IMR-90 (cell line): ENCODE data around the gene ISLR2. TPM values are rescaled to one million over a fixed set of nuclear protein-coding genes. Genes with fewer than 3 reads are reported as not detected.
A peak's percentile ranks its signal among the peaks of the same experiment; 100 is the strongest.

Experiments used
- ATAC-seq: fragments of 200-7000 bp; cut with Tn5 transposase; 2 replicates; pipeline ENCODE4 v1.9.1; 2020; ENCODE audit warnings: low read depth, mild to moderate bottlenecking, moderate library complexity
- BruUV-seq: library from RNA; stranded (reverse); fragments of 400-500 nt; replicated peaks from 2 replicates; lab custom pipeline; 2021; lab: Mats Ljungman, UMichigan
- CTCF ChIA-PET: fragments of 300-600 bp; formaldehyde crosslinking; extraction: SDS; loops from one replicate; lab custom pipeline; 2021; ENCODE audit warnings: antibody characterized with exemption; lab: Yijun Ruan, JAX
- POLR2A ChIA-PET: fragments of 300-600 bp; sonication (Branson Sonifier 250); formaldehyde crosslinking; loops from one replicate; lab custom pipeline; 2022; ENCODE audit warnings: antibody characterized with exemption; ENCODE audit not compliant: unreplicated experiment; lab: Charles Lee
- DNase-seq: peaks from one replicate; pipeline ENCODE4 v3.0.0; 2013
- H2AFZ ChIP-seq: replicated peaks from 2 replicates; pipeline ENCODE3; 2013; ENCODE audit warnings: low read length, mild to moderate bottlenecking; ENCODE audit not compliant: poor library complexity
- H2AK5ac ChIP-seq: 2 replicates; pipeline ENCODE4 v1.6.1; 2013; ENCODE audit warnings: low read depth, low read length, inconsistent platforms
- H2AK9ac ChIP-seq: replicated peaks from 2 replicates; pipeline ENCODE3; 2013; ENCODE audit warnings: mild to moderate bottlenecking, low read depth, low read length, moderate library complexity; ENCODE audit not compliant: poor library complexity
- H2BK120ac ChIP-seq: 2 replicates; pipeline ENCODE4 v1.6.1; 2013; ENCODE audit warnings: low read depth, low read length, inconsistent platforms
- H2BK15ac ChIP-seq: 3 replicates; pipeline ENCODE4 v1.6.1; 2013; ENCODE audit warnings: low read depth, low read length, inconsistent platforms
- H2BK20ac ChIP-seq: 2 replicates; pipeline ENCODE4 v1.6.1; 2013; ENCODE audit warnings: low read depth, mild to moderate bottlenecking, inconsistent platforms, low read length, moderate library complexity
- H2BK5ac ChIP-seq: 2 replicates; pipeline ENCODE4 v1.6.1; 2013; ENCODE audit warnings: mild to moderate bottlenecking, low read depth, low read length, inconsistent platforms; ENCODE audit not compliant: poor library complexity, severe bottlenecking
- H3K14ac ChIP-seq: replicated peaks from 2 replicates; pipeline ENCODE4 v1.6.1; 2013; ENCODE audit warnings: low read depth, low read length, inconsistent platforms
- H3K18ac ChIP-seq: 2 replicates; pipeline ENCODE4 v1.6.1; 2013; ENCODE audit warnings: low read depth, low read length, control low read depth
- H3K23ac ChIP-seq: 2 replicates; pipeline ENCODE4 v1.6.1; 2013; ENCODE audit warnings: low read depth, low read length, inconsistent platforms
- H3K27ac ChIP-seq: 2 replicates; pipeline ENCODE4 v1.5.1; 2013; ENCODE audit warnings: mild to moderate bottlenecking, control low read depth, low read length; ENCODE audit not compliant: insufficient read depth
- H3K27me3 ChIP-seq: 2 replicates; pipeline ENCODE4 v1.6.1; 2013; ENCODE audit warnings: low read length; ENCODE audit not compliant: control insufficient read depth, insufficient read depth
- H3K36me3 ChIP-seq: 2 replicates; pipeline ENCODE4 v1.6.1; 2013; ENCODE audit warnings: low read length, mixed read lengths; ENCODE audit not compliant: control insufficient read depth, insufficient read depth
- H3K4ac ChIP-seq: 2 replicates; pipeline ENCODE4 v1.6.1; 2013; ENCODE audit warnings: low read depth, low read length, inconsistent platforms
- H3K4me1 ChIP-seq: 2 replicates; pipeline ENCODE4 v1.6.1; 2013; ENCODE audit warnings: low read length, mixed read lengths; ENCODE audit not compliant: control insufficient read depth, insufficient read depth
- H3K4me2 ChIP-seq: 2 replicates; pipeline ENCODE4 v1.6.1; 2013; ENCODE audit warnings: low read depth, mild to moderate bottlenecking, control low read depth, low read length, moderate library complexity
- H3K4me3 ChIP-seq: 2 replicates; pipeline ENCODE4 v1.5.1; 2013; ENCODE audit warnings: low read depth, mild to moderate bottlenecking, control low read depth, low read length, moderate library complexity; ENCODE audit not compliant: insufficient read depth
- H3K56ac ChIP-seq: 2 replicates; pipeline ENCODE4 v1.6.1; 2013; ENCODE audit warnings: low read length, inconsistent platforms; ENCODE audit not compliant: insufficient read depth; ENCODE audit errors: extremely low read depth
- H3K79me1 ChIP-seq, 2 experiments: 2 replicates each; pipeline ENCODE4 v1.6.1; 2013; ENCODE audit warnings: low read length in 2 of 2, inconsistent platforms in 1 of 2, low read depth in 1 of 2
- H3K9ac ChIP-seq: 2 replicates; pipeline ENCODE4 v1.6.1; 2013; ENCODE audit warnings: low read depth, low read length, control low read depth
- H3K9me1 ChIP-seq: 2 replicates; pipeline ENCODE4 v1.6.1; 2013; ENCODE audit warnings: low read length, inconsistent platforms; ENCODE audit not compliant: insufficient read depth
- H3K9me3 ChIP-seq: 2 replicates; pipeline ENCODE4 v1.6.1; 2013; ENCODE audit warnings: low read length; ENCODE audit not compliant: control insufficient read depth, insufficient read depth
- H4K20me1 ChIP-seq: 2 replicates; pipeline ENCODE4 v1.6.1; 2013; ENCODE audit warnings: low read length, inconsistent platforms; ENCODE audit not compliant: insufficient read depth
- H4K5ac ChIP-seq: 2 replicates; pipeline ENCODE4 v1.6.1; 2013; ENCODE audit warnings: mild to moderate bottlenecking, low read depth, low read length, control low read depth
- H4K8ac ChIP-seq, 2 experiments: 2 replicates each; pipeline ENCODE4 v1.6.1; 2013; ENCODE audit warnings: low read depth in 2 of 2, low read length in 2 of 2, control low read depth in 1 of 2, inconsistent platforms in 1 of 2
- H4K91ac ChIP-seq: 2 replicates; pipeline ENCODE4 v1.6.1; 2013; ENCODE audit warnings: low read depth, low read length, inconsistent platforms; ENCODE audit not compliant: insufficient read depth
- CHD1 ChIP-seq: IDR thresholded peaks from 2 replicates; pipeline ENCODE4 v1.6.1; 2012; ENCODE audit warnings: low read depth, low read length, improper control_type of control experiment
- CTCF ChIP-seq: conservative IDR thresholded peaks from 2 replicates; pipeline ENCODE4 v1.5.1; 2012; ENCODE audit warnings: mild to moderate bottlenecking, low read depth, low read length, improper control_type of control experiment
- MAZ ChIP-seq: IDR thresholded peaks from 2 replicates; pipeline ENCODE4 v1.6.1; 2012; ENCODE audit warnings: low read depth, mild to moderate bottlenecking, low read length, improper control_type of control experiment, moderate library complexity, borderline replicate concordance
- RAD21 ChIP-seq: IDR thresholded peaks from 2 replicates; pipeline ENCODE4 v1.6.1; 2012; ENCODE audit warnings: low read length, improper control_type of control experiment
- SMC3 ChIP-seq: fragments of 150-350 bp; IDR thresholded peaks from 2 replicates; pipeline ENCODE4 v1.6.1; 2016; ENCODE audit warnings: low read depth, mild to moderate bottlenecking, antibody characterized with exemption, low read length, moderate library complexity
- WGBS, 2 experiments: methylation state at CpG; one replicate each; pipeline versions ENCODE4 v1.1.5 to v1.1.7; 2013; ENCODE audit warnings: missing lambda C conversion rate in 2 of 2; ENCODE audit not compliant: insufficient read length in 1 of 2; ENCODE audit errors: extremely low coverage in 2 of 2; 5-methylcytosine and 5-hydroxymethylcytosine counted together
- dilution Hi-C: fragments of 300-500 bp; cut with HindIII; formaldehyde crosslinking; loops from one replicate; pipeline ENCODE4 v1.14.3; 2018; ENCODE audit warnings: low sequenced_read_pairs; ENCODE audit not compliant: unreplicated experiment
- in situ Hi-C: fragments of 300-500 bp; cut with MboI; formaldehyde crosslinking; loops from 3 replicates; pipeline ENCODE4 v1.14.3; 2019; ENCODE audit warnings: low sequenced_read_pairs, inconsistent platforms, mixed read lengths
- intact Hi-C: fragments of 100-400 bp; cut with micrococcal nuclease; formaldehyde crosslinking; loops from 2 replicates; pipeline ENCODE4 v1.10.0; 2022
- polyA plus RNA-seq, 3 experiments: library from polyadenylated mRNA; depleted of rRNA; stranded (reverse); fragments of >200 nt; gene quantifications; 2 replicates each; pipeline ENCODE4 v1.2.3, GENCODE V29; 2012; ENCODE audit warnings: low replicate concordance in 1 of 3
- total RNA-seq: library from RNA; depleted of rRNA; stranded (reverse); fragments of >200 nt; gene quantifications from 2 replicates; pipeline ENCODE4 v1.2.3, GENCODE V29; 2012

The ISLR2 gene
- total and polyA plus RNA-seq, 2 of the 4 experiments (the other 2 are of a cell fraction): not detected

- no peak for TF ChIP-seq MAZ
Observed at GRCh38 chr15:74133694-74134386, 3.5 kb downstream of the ISLR2 start (continued).

- H3K14ac ChIP-seq: no peak overlapping the region
- H4K91ac ChIP-seq: no peak overlapping the region
- ChIA-PET POLR2A (no interaction called here), CTCF (interaction anchor here (0.8 to 1.0 kb wide), 3 partner anchors 173 to 185 kb away, joined by 3 read pairs; no protein-coding TSS in a partner anchor)
- no peaks in the 10 kb centered on the region for H3K36me3 ChIP-seq
- dilution Hi-C loops: no loop called here
- H3K18ac ChIP-seq: no peak overlapping the region
- no peak overlapping the region for H2BK20ac ChIP-seq
- no peak overlapping the region for H2BK120ac ChIP-seq
- H2AFZ ChIP-seq: peak overlapping the region; percentile 74
- no peak overlapping the region for H3K4me3 ChIP-seq
- no peak overlapping the region for H3K9ac ChIP-seq
- DNase-seq (peak; percentile 23), ATAC-seq (peak; percentile 72)
- H2BK15ac ChIP-seq: no peak overlapping the region
- H4K20me1 ChIP-seq: peaks cover 22% of the 10 kb centered on the region; the same call in 1 of the 2 replicates
- in situ Hi-C loops: loop anchor here (5.0 kb wide), 1 partner anchor 157 kb away; no protein-coding TSS in a partner anchor
- H3K9me1 ChIP-seq: peaks cover 2% of the 10 kb centered on the region
- no peaks in the 10 kb centered on the region; the same call in 1 of the 2 replicates for H3K4me1 ChIP-seq
- no peak overlapping the region for H3K4me2 ChIP-seq
- TF ChIP-seq RAD21 (peak; percentile 44), CHD1 (no peak), SMC3 (peak; percentile 43), CTCF (peak; percentile 49)
- 6% methylated on average over 27 of the region's 53 CpGs; no CpG with 5 or more reads in 1 of the 2 experiments for WGBS, 2 experiments
- H3K9me3 ChIP-seq: peaks cover 8% of the 10 kb centered on the region
- H3K4ac ChIP-seq: no peak overlapping the region
- H3K79me1 ChIP-seq: no peaks in the 10 kb centered on the region
- no peak overlapping the region for H3K27ac ChIP-seq
- no peak overlapping the region for H3K56ac ChIP-seq
- H4K8ac ChIP-seq: no peak overlapping the region
- no peak overlapping the region for H4K5ac ChIP-seq
- no peak overlapping the region for H3K23ac ChIP-seq
- BruUV-seq: no TSS peak
- no peak overlapping the region for H2AK9ac ChIP-seq
- intact Hi-C loops: loop anchor here (1.0 kb wide), 1 partner anchor 161 kb away; no protein-coding TSS in a partner anchor
- H2AK5ac ChIP-seq: no peak overlapping the region
- H3K27me3 ChIP-seq: peaks cover 89% of the 10 kb centered on the region
- H2BK5ac ChIP-seq: no peak overlapping the region
Observed at GRCh38 chr15:74134387-74135027, 4.1 kb downstream of the ISLR2 start.
